ENCODE results near the gene C16orf74. TPM values are rescaled to one million over a fixed set of nuclear protein-coding genes. Genes with fewer than 3 reads are reported as not detected.

Gene C16orf74
- total RNA-seq, 1 donor from 2014 or later: 2.3 TPM

- TF ChIP-seq CTCF (IDR thresholded peaks at IDR 0.05; ENCODE audit: borderline replicate concordance): no peak
- intact Hi-C loops (cut with micrococcal nuclease): no loop called here
- Histone ChIP-seq H3K4me1 (peaks cover 11% of the 10 kb centered on the region), H3K9me3 (replicated peaks) (peaks cover 4% of the 10 kb centered on the region), H3K27me3 (ENCODE audit: low read depth) (no peaks in the 10 kb centered on the region), H3K27ac (replicated peaks) (no peak overlapping the region), H3K4me3 (no peak overlapping the region), H3K36me3 (peaks cover 69% of the 10 kb centered on the region)
- no peak for DNase-seq
Observed at GRCh38 chr16:85788819-85789218, 37.9 kb upstream of the C16orf74 start.

- TF ChIP-seq CTCF (IDR thresholded peaks at IDR 0.05; ENCODE audit: borderline replicate concordance): no peak
- intact Hi-C loops (cut with micrococcal nuclease): no loop called here
- DNase-seq: no peak
- H3K4me1 ChIP-seq: peaks cover 23% of the 10 kb centered on the region
- no peak overlapping the region for H3K4me3 ChIP-seq
- H3K9me3 ChIP-seq (replicated peaks): no peaks in the 10 kb centered on the region
- peaks cover 51% of the 10 kb centered on the region for H3K36me3 ChIP-seq
- H3K27ac ChIP-seq (replicated peaks): no peak overlapping the region
- no peaks in the 10 kb centered on the region for H3K27me3 ChIP-seq (ENCODE audit: low read depth)
Observed at GRCh38 chr16:85785927-85786326, 35.0 kb upstream of the C16orf74 start.

GRCh38 chr16:85784813-85785212 is 33.9 kb upstream of the C16orf74 start:
- no peak overlapping the region for H3K27ac ChIP-seq (replicated peaks)
- H3K27me3 ChIP-seq (ENCODE audit: low read depth): no peaks in the 10 kb centered on the region
- peaks cover 62% of the 10 kb centered on the region for H3K36me3 ChIP-seq
- no peak overlapping the region for H3K4me3 ChIP-seq
- peaks cover 15% of the 10 kb centered on the region for H3K4me1 ChIP-seq
- TF ChIP-seq CTCF (IDR thresholded peaks at IDR 0.05; ENCODE audit: borderline replicate concordance): no peak
- no peak for DNase-seq
- intact Hi-C loops (cut with micrococcal nuclease): no loop called here
- H3K9me3 ChIP-seq (replicated peaks): no peaks in the 10 kb centered on the region

- no peak for DNase-seq
- Histone ChIP-seq H3K27ac (replicated peaks) (no peak overlapping the region), H3K36me3 (peaks cover 70% of the 10 kb centered on the region), H3K4me3 (no peak overlapping the region), H3K9me3 (replicated peaks) (no peaks in the 10 kb centered on the region), H3K4me1 (peaks cover 11% of the 10 kb centered on the region), H3K27me3 (ENCODE audit: low read depth) (no peaks in the 10 kb centered on the region)
- no peak for TF ChIP-seq CTCF (IDR thresholded peaks at IDR 0.05; ENCODE audit: borderline replicate concordance)
- intact Hi-C loops (cut with micrococcal nuclease): no loop called here
Observed at GRCh38 chr16:85783441-85783840, 32.5 kb upstream of the C16orf74 start.

- Histone ChIP-seq H3K27me3 (ENCODE audit: low read depth) (no peaks in the 10 kb centered on the region), H3K27ac (replicated peaks) (no peak overlapping the region), H3K9me3 (replicated peaks) (no peaks in the 10 kb centered on the region), H3K4me1 (peaks cover 11% of the 10 kb centered on the region), H3K36me3 (peaks cover 70% of the 10 kb centered on the region), H3K4me3 (no peak overlapping the region)
- DNase-seq: no peak
- TF ChIP-seq CTCF (IDR thresholded peaks at IDR 0.05; ENCODE audit: borderline replicate concordance): no peak
- intact Hi-C loops (cut with micrococcal nuclease): no loop called here
Observed at GRCh38 chr16:85782451-85782850, 31.6 kb upstream of the C16orf74 start.
